ENCODE measurements around the gene FCER1G.

Gene FCER1G

GRCh38 chr1:161176468-161177111 is 38.5 kb upstream of the FCER1G start:
- H3K4me3 ChIP-seq (ENCODE audit: low read depth, low read length), result peak overlapping the region; percentile 94
- TF ChIP-seq MYC (IDR thresholded peaks at IDR 0.05; ENCODE audit: low read depth, low read length) (no peak), POLR2A (IDR thresholded peaks at IDR 0.05; ENCODE audit: extremely low read depth, insufficient read length) (no peak)
- TF ChIP-seq, protein P1, sequence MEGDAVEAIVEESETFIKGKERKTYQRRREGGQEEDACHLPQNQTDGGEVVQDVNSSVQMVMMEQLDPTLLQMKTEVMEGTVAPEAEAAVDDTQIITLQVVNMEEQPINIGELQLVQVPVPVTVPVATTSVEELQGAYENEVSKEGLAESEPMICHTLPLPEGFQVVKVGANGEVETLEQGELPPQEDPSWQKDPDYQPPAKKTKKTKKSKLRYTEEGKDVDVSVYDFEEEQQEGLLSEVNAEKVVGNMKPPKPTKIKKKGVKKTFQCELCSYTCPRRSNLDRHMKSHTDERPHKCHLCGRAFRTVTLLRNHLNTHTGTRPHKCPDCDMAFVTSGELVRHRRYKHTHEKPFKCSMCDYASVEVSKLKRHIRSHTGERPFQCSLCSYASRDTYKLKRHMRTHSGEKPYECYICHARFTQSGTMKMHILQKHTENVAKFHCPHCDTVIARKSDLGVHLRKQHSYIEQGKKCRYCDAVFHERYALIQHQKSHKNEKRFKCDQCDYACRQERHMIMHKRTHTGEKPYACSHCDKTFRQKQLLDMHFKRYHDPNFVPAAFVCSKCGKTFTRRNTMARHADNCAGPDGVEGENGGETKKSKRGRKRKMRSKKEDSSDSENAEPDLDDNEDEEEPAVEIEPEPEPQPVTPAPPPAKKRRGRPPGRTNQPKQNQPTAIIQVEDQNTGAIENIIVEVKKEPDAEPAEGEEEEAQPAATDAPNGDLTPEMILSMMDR (IDR thresholded peaks at IDR 0.05; ENCODE audit: low read depth, low read length), result no peak
- TF ChIP-seq, protein P2, sequence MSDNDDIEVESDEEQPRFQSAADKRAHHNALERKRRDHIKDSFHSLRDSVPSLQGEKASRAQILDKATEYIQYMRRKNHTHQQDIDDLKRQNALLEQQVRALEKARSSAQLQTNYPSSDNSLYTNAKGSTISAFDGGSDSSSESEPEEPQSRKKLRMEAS (IDR thresholded peaks at IDR 0.05; ENCODE audit: low read depth, low read length), result no peak
- DNase-seq (ENCODE audit: low read depth), result no peak

DNA sequence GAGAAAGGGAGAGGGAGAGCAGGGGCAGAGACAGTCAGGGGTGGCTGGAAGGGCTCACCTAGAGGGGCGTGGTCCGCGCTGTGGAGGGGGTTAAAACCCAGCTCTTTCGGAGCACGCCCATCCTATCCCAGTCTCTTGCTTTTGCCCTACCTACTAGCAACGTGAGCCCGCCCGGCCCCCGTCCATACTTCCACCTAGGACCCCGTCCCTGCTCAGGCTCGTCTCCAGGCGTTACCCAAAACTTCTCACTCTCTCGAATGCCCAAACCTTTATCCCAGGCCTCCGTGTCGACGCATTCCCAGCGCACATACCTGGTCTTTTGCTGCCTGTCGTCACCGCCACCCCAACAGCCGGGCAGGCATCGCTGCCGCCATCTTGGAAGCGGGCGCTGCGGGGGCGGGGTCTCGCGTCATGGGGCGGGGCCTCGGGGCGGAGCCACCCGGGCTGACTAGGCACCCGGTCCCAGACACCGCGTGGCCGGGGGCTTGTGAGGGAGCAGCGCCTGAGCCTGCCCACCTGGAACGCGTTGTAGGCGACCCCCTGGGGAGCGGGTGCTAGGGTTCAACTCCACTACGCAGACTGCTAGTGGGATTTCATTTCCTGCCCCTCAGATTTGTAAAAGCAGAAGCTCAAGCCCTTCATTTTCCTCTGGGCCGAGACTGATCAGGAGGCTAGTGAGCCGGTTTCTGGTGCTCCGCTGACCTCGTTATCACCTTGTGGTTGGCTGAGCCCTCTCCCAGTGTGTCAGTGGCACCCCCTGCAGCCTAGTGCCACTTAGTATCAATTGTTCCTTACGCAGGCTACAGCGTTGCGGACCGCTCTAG is 37.8 kb upstream of the FCER1G start, which contains the start of gene B4GALT3:
TSS of gene B4GALT3 (minus strand) at position 396 of the 824 bp plus-strand sequence. CDS start 1,447 bp downstream, outside the sequence.
- DNase-seq (ENCODE audit: low read depth), result peak; percentile 92
- TF ChIP-seq MYC (IDR thresholded peaks at IDR 0.05; ENCODE audit: low read depth, low read length), result peak; percentile 93
- TF ChIP-seq, protein P2 (IDR thresholded peaks at IDR 0.05; ENCODE audit: low read depth, low read length), result peak; percentile 82
- TF ChIP-seq, protein P1 (IDR thresholded peaks at IDR 0.05; ENCODE audit: low read depth, low read length), result peak; percentile 12
- TF ChIP-seq POLR2A (IDR thresholded peaks at IDR 0.05; ENCODE audit: extremely low read depth, insufficient read length), result peak; percentile 93
- peak within 1 kb of the TSS; percentile 94 for H3K4me3 ChIP-seq (ENCODE audit: low read depth, low read length)

DNA sequence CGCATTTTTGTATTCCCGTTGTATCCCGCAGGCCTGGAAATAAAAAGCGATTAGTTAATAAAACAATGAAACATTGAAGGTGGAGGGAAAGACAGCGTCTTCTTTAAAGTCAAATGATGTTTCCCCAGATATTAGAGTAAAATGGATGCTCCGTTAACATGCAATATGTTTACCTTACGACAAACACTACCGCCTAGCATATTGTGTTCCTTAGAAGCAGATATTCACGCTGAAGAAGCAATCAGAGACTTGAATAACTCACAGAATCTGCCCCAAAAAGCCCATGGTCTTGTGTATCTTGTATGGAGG is 37.2 kb upstream of the FCER1G start:
- TF ChIP-seq POLR2A (IDR thresholded peaks at IDR 0.05; ENCODE audit: extremely low read depth, insufficient read length), result no peak
- TF ChIP-seq, protein P2 (IDR thresholded peaks at IDR 0.05; ENCODE audit: low read depth, low read length), result no peak
- TF ChIP-seq, protein P1 (IDR thresholded peaks at IDR 0.05; ENCODE audit: low read depth, low read length), result no peak
- TF ChIP-seq MYC (IDR thresholded peaks at IDR 0.05; ENCODE audit: low read depth, low read length), result no peak

DNA sequence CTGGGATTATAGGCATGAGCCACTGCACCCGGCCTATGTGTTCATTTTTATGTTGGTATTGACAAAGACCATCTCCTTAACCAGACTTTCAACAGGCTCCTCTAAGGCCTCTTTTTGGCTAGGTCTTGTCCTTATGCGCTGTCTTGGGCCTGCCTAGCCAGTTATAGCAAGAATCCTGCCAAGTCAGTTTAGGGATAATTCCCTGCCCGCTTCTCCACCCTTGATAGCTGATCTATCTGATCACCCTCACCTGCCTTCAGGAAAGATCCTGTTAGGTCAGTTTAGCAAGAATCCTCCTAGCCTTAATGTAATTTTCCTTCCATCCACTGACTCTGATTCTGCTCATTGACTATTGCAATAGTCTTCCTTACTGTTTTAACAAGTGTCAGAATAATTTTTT is 35.4 kb upstream of the FCER1G start:
- TF ChIP-seq POLR2A (IDR thresholded peaks at IDR 0.05; ENCODE audit: extremely low read depth, insufficient read length) (no peak), MYC (IDR thresholded peaks at IDR 0.05; ENCODE audit: low read depth, low read length) (no peak)
- TF ChIP-seq, protein P1 (IDR thresholded peaks at IDR 0.05; ENCODE audit: low read depth, low read length), result no peak
- TF ChIP-seq, protein P2 (IDR thresholded peaks at IDR 0.05; ENCODE audit: low read depth, low read length), result no peak
- DNase-seq (ENCODE audit: low read depth), result no peak
- no peak overlapping the region for H3K4me3 ChIP-seq (ENCODE audit: low read depth, low read length)

More for the DNA sequence above, 37.2 kb upstream of the FCER1G start:
- no peak for DNase-seq (ENCODE audit: low read depth)
- H3K4me3 ChIP-seq (ENCODE audit: low read depth, low read length), result peak overlapping the region; percentile 94

DNA sequence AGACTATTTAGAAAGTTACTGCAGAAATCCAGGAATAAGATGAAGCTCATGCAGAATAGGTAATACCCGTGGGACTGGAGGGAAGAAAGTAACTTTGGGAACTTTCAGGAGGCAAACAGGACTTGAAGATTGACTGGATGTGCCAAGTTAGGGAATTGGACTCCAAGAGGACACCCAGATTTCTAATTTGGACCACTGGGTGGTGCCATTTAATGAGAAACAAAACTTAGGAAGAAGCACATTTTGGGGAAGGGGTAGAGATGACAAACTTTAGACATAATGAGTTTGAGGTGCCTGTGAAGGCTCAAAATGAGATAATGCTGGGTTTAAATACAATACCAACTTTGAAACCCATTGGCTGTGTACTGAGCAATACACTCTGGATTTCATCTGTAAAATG is 34.5 kb upstream of the FCER1G start:
- H3K4me3 ChIP-seq (ENCODE audit: low read depth, low read length), result no peak overlapping the region
- peak; percentile 62 for DNase-seq (ENCODE audit: low read depth)
- TF ChIP-seq POLR2A (IDR thresholded peaks at IDR 0.05; ENCODE audit: extremely low read depth, insufficient read length), result no peak
- TF ChIP-seq, protein P1 (IDR thresholded peaks at IDR 0.05; ENCODE audit: low read depth, low read length), result peak; percentile 37
